ENCODE results near the gene KLHL24.
"Not testable (repeated sequence)": the region's sequence is repeated elsewhere in the genome, so short reads cannot be mapped to it uniquely, and the experiment has no call there.

The KLHL24 gene, protein sequence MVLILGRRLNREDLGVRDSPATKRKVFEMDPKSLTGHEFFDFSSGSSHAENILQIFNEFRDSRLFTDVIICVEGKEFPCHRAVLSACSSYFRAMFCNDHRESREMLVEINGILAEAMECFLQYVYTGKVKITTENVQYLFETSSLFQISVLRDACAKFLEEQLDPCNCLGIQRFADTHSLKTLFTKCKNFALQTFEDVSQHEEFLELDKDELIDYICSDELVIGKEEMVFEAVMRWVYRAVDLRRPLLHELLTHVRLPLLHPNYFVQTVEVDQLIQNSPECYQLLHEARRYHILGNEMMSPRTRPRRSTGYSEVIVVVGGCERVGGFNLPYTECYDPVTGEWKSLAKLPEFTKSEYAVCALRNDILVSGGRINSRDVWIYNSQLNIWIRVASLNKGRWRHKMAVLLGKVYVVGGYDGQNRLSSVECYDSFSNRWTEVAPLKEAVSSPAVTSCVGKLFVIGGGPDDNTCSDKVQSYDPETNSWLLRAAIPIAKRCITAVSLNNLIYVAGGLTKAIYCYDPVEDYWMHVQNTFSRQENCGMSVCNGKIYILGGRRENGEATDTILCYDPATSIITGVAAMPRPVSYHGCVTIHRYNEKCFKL

DNA sequence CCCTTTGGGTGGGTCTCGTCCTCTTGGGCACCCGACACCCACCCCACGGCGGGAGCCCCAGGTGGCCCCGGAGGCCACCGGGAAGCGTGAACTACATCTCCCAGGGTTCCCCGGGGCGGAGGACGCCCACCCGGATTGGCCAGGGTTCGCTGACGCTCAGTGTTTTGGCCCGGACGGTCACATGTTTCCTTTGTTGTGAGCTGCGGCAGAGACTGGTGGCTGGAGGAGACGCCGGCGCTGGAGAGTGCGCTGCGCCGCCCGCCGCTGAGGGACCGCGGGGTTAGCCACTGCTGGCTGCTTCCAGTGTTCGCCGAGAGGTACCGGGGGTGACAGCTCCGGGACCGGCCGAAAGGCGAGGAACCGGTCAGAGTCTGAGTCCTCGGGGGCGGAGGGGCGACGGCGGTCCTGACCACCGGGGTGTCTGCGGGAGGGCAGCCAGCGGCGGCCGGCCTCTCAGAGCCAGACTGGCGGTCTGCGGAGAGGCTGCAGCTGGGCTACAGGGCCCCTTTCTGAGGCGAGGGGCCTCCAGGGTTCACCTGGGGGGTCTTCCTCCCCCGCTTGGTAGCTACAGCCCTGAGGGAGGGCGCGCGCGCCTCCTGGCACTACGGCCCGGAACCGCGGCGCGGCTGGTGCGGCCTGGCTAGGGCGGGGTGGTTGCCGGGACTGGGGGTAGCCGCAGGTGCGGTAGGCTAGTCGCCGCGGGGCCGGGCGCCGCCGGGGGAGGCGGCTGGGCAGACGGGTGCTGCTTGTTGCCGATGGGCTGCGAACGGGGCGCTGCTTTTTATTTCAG is at the start of gene KLHL24:
TSS of gene KLHL24 (plus strand) at position 193 of the 790 bp plus-strand sequence. CDS start 14,734 bp downstream, outside the sequence.
- DNase-seq, result peak; percentile 90

DNA sequence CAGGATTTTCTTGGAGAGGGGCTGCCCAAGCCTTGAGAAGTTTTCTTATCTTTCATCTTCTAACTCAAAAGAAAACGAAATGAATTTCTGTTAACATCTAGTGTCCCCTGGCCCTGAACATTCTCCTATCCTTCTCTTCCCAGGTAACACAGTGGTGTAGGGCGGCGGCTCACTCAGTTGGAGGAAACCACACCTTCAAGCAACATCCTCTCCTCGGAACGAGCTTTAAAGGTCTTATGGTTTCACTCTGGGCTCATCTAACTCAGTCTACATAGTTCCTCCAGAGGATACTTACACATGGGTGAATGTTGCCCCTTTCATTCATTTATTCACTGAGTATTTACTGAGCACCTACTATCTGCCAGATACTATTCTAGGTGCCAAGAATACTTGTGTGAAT is 48.9 kb upstream of the KLHL24 start:
- no peak for DNase-seq

DNA sequence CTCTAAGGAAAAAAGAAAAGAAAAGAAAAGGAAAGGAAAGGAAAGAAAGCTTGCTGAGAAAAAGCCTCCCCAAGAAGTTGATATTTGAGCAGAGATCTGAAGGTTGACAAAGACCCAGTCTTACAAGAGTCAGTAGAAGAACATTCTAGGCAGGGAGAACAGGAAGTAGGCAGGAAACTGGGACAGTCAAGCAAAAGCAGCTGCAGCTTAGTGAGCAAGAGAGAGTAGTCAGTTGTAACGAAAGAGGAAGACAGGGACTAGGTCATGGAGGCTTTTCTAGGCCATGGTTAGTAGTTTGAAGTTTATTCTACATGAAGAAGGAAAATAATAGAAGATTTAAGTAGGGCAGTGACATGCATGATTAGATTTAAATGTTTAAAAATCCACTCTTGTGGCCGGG is 48.1 kb upstream of the KLHL24 start:
- DNase-seq, result no peak

DNA sequence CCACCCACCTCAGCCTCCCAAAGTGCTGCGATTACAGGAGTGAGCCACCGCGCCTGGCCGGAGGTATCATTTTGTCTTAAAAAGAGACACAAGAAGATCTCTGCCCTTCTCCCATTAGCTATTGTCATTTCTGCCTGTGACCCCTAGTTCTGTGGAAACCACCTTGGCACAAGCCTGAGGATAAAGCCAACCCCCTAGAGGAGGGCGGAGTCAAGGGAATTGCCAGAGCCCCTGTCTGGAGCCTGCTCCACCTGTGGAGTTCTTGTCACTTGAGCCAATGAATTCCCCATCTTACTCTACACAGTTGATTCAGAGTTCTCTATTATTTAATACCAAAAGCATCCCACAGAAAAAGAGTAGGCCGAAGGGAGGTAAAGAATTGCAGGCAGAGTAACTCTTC is 45.0 kb upstream of the KLHL24 start:
- no peak for DNase-seq

DNA sequence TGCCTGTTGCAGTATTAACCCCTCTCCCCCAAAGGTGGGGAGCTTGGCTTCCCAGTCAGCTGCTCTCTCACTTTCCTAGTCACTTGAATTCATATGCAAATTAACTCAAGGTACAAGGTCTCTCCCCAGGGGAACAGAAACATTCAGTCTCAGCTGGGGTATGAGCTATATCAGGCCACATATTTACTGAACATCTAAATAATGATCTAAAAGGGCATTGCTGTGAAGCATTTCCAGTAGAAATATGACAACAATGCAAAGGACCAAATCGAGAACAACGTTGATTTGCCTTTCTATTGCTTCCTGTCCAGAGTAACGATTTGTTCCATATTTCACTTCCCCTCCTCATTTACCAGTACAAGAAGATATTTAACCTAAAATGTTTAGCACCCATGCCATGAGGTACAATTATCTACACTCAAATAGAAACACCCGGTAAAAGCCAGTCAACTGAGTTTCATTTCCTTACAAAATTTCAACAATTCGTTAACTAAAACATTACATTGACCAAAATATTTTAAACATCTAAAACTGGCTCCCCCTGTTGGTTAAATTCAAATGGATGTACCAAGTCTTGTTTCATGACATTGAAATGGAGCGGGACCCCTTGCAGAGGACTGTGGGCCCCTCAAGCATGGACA is 43.4 kb upstream of the KLHL24 start:
- no peak for DNase-seq

DNA sequence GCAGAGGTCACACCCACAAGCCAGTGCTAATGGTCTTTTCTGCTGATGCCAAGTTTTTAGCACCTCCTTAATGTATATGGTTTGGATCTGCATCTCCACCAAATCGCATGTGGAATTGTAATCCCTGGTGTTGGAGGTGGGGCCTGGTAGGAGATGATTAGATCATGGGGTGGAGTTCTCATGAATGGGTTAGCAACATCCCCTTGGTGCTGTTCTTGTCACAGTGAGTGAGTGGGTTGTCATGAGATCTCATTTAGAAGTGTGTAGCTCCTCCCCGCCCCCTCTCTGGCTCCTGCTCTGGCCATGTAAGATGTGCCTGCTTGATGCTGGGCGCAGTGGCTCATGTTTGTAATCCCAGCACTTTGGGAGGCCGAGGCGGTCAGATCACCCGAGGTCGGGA is 42.6 kb upstream of the KLHL24 start:
- DNase-seq, result no peak

DNA sequence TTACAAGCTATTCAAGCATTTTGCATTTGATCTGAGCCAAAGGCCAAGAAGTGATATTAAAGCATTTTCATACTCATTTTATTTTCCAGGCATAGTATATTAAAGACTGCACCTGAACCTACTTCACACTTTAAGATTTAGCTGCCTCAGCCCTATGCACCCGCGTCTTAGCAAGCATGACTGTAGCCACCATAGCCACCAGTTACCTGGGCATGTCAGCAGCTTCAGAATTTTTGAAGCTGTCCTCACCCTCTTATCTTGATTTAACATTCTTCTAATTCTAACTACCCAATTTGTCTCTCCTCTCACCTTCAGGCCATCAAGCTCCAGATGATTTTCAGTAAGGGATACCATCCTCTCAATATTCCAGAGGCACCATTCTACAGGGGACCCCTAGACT is 40.8 kb upstream of the KLHL24 start:
- DNase-seq, result no peak

DNA sequence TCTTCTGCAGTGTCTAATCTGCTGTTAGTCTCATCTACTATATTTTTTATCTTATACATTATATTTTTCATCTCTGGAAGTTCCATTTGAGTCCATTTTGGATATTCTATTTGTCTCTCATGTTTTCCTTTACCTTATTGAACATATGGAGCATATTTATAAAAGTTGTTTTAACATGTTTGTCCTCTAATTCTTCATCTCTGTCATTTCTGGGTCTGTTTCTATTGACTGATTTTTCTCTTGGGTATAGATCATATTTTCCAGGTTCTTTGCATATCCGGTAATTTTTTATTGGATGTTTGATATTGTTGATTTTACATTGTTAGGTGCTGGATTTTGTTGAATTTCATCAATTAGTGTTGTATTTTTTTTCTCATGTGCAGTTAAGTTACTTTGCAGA is 37.5 kb upstream of the KLHL24 start:
- DNase-seq, result no peak

DNA sequence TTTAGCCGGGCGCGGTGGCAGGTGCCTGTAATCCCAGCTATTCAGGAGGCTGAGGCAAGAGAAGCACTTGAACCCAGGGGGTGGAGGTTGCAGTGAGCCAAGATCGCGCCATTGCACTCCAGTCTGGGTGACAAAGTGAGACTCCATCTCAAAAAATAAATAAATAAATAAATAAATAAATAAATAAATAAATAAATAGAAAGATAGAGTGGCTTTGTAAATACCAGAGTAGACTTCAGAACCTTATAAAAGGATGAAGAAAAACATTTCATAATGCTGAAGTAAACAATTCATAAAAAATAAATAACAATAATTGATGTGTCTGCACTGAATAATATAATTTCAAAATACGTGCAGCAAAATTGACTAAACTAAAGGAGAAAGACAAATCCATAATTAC is 24.1 kb upstream of the KLHL24 start:
- not testable (repeated sequence) for DNase-seq

DNA sequence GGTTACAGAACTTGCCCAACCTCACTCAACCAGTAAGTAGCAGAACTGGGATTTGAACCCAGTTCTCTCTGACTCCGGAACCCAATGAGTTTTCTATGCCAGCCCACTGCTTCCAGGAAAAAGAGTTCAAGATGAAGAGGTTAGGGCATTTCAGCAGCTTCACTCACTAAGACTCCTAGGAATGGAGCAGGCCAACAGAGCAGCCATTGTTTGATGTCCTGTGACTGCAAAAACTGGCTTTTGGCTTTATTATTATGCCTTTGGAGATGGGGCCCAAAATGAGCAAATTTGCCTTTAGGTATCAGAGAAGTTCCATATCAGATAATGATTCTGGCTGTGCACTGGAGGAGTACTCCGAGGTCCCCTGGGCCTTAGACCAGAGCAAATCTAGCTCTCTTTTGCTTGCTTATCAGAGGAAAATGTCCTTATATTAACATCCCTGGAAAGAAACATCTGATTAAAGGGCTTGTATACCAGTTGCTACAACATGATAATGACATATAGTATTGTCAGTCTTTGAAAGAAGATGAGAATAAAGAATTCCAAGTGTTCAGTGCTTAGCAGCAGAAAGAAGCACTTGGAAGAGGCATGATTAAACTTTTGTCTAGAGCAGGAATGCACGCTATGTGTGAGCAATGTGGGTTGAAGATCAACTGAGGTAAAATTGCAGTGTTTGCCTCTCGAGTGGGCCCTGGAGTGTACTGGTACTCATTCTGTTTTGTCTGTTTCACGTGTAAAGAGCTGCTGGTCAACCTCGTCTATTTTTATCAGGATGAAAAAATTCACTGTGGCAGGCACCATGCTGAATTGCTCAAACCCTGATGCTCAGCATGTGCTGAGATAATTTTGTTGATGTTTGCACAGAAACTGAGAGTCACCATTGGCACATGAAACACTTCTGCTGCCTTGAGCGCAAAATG is 21.8 kb upstream of the KLHL24 start:
- no peak for DNase-seq

DNA sequence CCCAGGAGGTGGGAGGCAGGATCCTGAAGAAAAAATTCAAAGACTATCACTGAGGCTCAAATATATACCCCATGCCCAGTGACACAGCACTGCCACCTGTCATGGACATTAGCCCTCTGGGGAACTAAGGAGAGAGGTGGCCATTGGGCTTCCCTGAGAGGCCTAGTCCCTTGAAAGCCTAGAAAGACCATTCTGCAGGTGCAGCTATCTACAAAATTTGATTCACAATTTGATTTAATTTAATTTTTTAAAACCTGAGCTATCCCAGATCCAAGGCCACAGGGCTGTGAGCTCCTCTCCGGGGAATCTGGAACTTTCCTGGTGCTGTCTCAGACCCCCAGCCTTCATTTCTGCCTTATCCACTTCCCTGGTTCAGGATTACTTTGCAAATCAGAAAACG is 16.9 kb upstream of the KLHL24 start:
- no peak for DNase-seq

DNA sequence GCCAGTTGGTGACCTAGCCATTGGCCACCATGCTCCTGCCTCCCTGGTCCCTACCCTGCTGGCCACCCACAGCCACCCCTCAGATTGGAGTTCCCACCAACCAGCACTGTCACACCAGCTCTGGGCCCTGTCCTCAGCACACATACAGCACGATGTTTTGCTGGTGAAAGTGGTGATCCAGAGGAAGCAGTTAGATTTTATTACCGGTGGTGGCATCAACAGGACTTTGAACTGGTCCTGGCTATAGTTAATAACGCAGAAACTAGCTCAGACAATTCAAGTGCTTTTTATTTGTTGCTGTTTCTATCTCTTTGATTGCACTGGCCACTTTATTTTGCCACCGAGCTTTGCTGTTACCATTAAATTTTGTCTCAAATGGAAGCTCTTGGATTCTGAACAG is 16.4 kb upstream of the KLHL24 start:
- DNase-seq, result no peak

DNA sequence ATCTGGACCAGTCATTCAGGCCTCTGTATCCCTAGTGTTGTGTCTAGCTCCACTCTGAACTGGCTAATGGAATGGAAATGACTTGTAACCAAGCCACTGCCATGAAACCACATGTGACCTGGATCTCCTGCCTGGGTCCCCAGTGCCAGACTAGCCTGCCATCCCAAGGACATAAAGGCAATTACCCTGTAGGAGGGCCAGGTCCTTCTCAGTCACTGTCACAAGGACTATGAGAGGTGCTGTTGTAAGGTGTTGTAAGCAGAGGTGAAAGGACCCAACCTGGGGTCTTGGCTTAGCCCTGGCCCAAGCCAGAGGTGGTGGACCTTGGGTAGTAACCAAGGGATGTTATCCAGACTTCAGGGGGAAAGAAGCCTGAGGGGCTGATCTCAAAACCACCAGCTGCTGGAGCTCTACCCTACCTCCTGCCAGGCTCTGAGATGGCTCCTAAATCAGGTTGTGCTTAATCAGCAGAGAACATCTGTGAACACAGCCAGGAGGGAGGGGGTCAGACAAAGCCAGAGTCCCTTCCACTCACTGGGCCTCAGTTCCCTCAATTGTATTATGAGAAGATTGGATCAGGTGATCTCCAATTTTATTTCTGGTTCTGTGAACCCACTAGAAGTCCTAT is 15.7 kb upstream of the KLHL24 start:
- no peak for DNase-seq

DNA sequence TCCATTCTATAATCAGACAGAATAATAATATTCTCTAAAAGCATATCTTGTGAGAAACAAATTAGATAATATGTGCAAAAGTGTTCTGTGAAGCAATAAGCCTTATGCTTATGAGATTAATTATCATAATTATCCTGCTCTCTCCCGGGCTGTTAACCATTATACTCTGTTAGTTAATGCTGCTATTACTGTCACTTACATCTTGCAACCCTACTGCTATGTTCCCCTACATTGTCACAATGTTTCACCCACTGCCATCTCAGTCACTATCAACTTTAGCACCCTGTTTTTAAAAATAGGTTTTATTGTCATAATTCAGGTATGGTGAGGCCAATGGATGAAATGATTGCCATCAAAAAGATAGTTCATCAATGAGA is 15.2 kb upstream of the KLHL24 start:
- DNase-seq, result no peak

DNA sequence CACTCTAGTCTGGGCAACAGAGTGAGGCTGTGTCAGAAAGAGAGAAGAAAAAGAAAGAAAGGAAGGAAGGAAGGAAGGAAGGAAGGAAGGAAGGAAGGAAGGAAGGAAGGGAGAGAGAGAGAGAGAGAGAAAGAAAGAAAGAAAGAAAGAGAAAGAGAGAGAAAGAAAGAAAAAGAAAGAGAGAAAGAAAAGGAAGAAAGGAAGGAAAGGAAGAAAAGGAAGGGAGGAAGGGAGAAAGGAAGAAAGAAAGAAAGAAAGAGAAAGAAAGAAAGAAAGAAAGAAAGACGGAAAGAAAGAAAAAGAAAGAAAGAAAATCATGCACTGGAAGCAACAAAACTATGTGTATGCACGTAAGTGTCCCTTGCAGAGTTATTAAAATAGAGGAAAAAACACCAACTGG is 12.9 kb upstream of the KLHL24 start:
- DNase-seq, result not testable (repeated sequence)

DNA sequence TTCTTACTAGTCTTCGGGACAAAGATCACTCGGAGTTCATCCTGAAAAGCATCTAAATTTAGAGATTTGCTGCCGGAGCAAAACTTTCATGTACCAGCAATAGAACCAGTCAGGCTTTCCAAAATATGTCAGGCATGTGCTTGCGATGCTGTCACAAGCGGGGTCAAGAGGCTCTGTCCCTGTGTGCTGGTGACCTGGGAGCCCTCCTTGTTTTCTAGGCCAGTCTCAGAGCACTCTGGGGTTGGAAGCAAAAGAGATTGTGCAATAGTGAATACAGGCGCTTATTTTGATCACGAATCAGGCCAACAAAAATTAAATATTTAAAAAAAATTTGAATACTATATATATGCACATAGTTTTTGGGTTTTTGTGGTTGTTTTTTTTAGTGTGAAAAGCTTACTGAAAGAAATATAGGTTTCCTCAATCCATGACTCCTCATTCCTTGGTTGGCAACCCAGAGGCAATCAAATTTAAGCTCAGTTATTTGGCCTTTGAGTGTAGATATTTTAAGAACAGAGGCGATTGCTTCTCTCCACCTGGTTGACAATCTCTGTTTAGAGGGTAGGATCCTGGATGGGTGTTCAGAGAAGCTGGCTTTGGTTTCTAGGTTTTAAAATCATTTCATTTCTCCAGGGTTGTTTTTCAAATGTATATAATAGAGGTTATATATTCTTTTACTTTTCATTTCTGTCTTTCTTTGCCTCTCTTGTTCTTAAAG is 8.4 kb upstream of the KLHL24 start:
- no peak for DNase-seq

DNA sequence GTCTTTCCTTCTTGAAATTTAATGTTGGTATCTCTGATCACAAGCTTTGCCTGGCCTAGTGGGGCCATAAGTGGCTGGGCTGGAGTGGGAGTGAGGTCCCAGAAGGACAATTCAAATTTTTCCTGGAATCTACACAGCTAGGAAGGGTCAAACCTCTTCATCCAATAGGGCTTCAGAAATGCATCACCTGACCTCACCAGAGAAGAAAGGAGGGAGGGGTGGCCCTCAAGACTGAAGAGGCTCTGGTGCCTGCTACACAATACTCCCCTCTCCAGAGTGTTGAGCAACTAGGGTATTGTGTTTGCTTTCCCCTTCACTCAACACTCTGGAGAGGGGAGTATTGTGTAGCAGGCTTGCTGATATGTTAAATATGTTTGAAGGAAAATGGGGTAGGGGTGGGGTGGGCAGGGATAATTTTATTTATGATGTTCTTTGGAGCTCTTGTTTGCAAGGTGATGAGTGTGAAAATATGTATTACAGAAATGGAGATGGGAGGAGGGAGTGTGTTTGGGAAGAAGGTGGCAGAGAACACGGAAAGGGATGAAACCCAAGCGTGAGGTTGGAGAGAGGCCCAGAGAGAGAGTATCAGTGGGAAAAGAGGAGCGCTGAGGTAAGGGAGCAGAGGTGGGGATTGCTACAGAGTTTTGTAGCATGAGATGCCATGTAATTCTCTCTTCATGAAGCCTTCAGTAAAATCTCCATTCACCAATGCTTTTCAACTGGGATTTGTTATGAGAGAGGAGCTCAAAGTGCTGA is 5.7 kb upstream of the KLHL24 start:
- DNase-seq, result no peak

DNA sequence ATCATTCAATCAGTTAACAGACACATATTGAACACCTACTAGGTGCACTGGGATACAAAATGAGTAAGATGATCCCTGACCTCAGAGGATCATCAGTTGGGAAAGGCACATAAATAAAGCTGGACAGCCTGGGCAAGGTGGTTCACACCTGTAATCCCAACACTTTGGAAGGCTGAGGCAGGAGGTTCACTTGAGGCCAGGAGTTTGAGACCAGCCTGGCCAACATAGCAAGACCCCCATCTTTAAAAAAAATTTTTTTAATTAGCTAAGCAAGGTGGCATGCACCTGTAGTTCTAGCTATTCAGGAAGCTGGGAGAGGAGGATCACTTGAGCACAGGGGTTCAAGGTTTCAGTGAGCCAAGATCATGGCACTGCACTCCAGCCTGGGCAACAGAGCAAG is 3.7 kb upstream of the KLHL24 start:
- DNase-seq, result no peak

DNA sequence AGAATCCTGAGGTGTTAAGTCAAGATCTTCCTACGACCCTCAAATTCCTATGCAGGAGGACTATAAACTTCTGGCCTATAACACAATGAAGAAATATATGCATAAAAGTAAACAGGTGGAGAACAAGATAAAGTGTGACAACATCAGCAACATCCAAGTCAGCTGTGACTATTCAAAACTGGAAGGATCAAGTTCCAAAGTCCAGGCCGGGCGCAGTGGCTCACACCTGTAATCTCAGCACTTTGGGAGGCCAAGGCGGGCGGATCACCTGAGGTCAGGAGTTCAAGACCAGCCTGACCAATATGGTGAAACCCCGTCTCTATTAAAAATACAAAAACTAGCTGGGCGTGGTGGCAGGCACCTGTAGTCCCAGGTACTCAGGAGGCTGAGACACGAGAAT is 2.7 kb upstream of the KLHL24 start:
- not testable (repeated sequence) for DNase-seq

DNA sequence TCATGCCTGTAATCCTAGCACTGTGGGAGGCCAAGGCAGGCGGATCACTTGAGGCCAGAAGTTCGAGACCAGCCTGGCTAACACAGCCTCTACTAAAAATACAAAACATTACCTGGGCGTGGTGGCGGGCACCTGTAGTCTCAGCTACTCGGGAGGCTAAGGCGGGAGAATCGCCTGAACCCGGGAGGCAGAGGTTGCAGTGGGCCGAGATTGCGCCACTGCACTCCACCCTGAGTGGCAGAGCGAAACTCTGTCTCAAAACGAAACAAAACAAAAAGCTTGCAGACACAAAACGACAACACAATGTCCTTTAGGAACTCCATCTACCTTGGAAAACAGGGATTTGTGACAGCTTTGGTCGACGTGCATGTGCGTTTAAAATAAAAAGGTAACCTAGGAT is 716 bp upstream of the KLHL24 start:
- no peak for DNase-seq

DNA sequence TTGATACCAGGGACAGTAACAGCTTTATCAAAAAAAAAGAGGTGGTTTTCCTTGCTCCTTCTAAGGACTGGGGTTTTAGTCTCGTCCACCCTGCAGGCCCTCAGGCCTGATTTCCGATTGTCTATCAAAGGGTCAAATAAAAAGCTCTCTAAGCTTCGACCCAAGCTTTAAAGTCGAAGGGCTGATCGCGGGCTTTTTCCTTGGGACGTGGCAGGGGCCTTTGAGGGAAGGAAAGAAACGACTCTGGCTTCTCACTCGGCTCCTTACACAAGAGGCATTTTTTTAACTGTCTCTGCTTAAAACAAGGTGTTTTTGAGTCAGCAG is 354 bp upstream of the KLHL24 start:
- DNase-seq, result no peak

All from NK-92 treated with Interleukin-12 subunit alpha and Interleukin-12 subunit beta, amount 100 ng/mL, for 24 hours (cell line).